Astrocyte (in vitro differentiated cells and primary cell): ENCODE measurements around the gene CRLF3.

Experiments
- EZH2 ChIP-seq: IDR thresholded peaks from 2 replicates; pipeline ENCODE4 v1.6.1; 2012; ENCODE audit warnings: mild to moderate bottlenecking, low read length, inconsistent platforms; ENCODE audit not compliant: insufficient read depth
- TF ChIP-seq, protein P1 (sequence below): IDR thresholded peaks from 2 replicates; pipeline ENCODE4 v1.5.1; 2011; ENCODE audit warnings: low read depth, mild to moderate bottlenecking, inconsistent platforms, low read length, moderate library complexity; ENCODE audit not compliant: insufficient read depth

DNA sequence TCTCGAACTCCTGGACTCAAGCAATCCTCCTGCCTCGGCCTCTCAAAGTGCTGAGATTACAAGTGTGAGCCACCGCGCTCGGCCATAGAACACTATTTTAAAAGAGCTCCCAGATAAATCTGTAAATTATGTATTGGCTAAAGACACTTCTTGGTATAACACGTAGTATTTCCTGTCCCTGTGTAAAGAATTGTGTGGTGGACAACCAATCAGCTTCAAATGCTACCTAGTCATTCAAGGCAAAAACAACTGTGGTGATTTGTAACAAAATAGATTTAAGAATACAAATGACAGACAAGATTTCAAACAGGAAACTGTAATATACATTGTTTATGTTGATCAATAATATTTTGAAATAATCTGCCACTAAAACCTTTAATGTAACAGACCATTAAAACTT lies 14.6 kb downstream of the CRLF3 start:
- TF ChIP-seq, protein P1, sequence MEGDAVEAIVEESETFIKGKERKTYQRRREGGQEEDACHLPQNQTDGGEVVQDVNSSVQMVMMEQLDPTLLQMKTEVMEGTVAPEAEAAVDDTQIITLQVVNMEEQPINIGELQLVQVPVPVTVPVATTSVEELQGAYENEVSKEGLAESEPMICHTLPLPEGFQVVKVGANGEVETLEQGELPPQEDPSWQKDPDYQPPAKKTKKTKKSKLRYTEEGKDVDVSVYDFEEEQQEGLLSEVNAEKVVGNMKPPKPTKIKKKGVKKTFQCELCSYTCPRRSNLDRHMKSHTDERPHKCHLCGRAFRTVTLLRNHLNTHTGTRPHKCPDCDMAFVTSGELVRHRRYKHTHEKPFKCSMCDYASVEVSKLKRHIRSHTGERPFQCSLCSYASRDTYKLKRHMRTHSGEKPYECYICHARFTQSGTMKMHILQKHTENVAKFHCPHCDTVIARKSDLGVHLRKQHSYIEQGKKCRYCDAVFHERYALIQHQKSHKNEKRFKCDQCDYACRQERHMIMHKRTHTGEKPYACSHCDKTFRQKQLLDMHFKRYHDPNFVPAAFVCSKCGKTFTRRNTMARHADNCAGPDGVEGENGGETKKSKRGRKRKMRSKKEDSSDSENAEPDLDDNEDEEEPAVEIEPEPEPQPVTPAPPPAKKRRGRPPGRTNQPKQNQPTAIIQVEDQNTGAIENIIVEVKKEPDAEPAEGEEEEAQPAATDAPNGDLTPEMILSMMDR = no peak
- TF ChIP-seq EZH2 = no peak
